Measurements from ENCODE around the gene TTC3.
A peak's percentile ranks its signal among the peaks of the same experiment; 100 is the strongest.

TTC3 gene

DNA sequence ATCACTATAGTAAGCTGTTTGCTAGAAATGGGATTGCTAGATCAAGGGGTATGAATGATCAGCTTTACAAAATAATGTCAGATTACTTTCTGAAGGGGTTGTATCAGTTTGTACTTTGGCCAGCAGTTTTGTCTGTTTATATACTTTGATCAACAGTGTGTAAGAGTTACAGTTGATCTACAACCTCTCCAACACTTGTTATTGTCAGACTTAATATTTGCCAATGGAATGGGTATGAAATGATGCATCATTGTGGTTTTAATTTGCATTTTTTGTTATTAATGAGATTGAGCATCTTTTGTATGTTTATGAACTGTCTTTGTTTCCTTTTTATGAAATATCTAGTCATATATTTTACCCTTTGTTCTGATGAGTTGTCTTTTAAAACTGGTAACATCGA is 4.3 kb downstream of the TTC3 start:
- TF ChIP-seq, protein P1, sequence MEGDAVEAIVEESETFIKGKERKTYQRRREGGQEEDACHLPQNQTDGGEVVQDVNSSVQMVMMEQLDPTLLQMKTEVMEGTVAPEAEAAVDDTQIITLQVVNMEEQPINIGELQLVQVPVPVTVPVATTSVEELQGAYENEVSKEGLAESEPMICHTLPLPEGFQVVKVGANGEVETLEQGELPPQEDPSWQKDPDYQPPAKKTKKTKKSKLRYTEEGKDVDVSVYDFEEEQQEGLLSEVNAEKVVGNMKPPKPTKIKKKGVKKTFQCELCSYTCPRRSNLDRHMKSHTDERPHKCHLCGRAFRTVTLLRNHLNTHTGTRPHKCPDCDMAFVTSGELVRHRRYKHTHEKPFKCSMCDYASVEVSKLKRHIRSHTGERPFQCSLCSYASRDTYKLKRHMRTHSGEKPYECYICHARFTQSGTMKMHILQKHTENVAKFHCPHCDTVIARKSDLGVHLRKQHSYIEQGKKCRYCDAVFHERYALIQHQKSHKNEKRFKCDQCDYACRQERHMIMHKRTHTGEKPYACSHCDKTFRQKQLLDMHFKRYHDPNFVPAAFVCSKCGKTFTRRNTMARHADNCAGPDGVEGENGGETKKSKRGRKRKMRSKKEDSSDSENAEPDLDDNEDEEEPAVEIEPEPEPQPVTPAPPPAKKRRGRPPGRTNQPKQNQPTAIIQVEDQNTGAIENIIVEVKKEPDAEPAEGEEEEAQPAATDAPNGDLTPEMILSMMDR (IDR thresholded peaks at IDR 0.05; ENCODE audit: low read depth, low read length) = no peak
- DNase-seq (ENCODE audit: extremely low read depth, low read depth) = no peak

DNA sequence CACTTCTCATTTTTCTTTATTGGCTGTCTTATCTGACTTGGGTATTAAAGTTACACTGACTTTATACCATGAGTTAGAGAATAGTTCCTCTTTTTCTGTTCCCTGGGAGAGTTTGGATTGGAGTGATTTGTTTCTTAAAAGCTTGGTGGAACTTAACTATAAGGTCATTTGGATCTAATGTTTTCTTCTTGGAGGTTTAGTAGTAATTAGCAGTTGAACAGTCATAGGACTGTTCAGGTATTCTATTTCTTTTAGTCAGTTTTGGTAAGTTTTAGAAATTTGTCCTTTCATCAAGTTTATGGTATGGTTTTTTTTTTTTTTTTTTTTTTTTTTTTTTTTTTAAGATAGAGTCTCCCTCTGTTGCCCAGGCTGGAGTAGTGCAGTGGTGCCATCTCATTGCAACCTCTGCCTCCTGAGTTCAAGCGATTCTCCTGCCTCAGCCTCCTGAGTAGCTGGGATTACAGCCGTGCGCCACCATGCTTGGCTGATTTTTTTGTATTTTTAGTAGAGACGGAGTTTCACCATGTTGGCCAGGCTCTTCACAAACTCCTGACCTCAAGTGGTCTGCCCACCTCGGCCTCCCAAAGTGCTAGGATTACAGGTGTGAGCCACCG is 6.3 kb downstream of the TTC3 start:
- TF ChIP-seq, protein P1 (IDR thresholded peaks at IDR 0.05; ENCODE audit: low read depth, low read length) = peak; percentile 16
- no peak for DNase-seq (ENCODE audit: extremely low read depth, low read depth)

DNA sequence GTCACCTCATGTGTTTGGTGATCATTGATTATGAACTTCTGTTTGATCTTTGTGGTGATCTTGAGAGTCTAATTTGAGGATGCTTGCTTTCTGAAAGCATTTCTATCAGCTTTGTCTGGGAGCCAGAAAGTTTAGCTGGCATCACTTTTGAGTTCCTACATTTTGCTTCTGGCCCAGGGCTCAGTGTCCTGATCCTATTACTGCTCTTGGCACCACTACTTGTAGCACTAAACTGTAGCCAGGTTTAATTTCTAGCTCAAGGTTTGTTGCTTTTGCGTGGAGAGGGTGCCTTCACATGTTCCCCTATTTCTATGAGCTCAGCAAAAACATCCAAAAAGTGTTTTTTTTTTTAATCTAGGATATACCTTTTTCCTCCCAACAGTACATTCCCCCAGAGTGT is 9.3 kb downstream of the TTC3 start:
- no peak for DNase-seq (ENCODE audit: extremely low read depth, low read depth)

GRCh38 chr21:37082856-37083528 is 9.9 kb downstream of the TTC3 start:
- TF ChIP-seq, protein P1 (IDR thresholded peaks at IDR 0.05; ENCODE audit: low read depth, low read length) = no peak
- no peak for DNase-seq (ENCODE audit: extremely low read depth, low read depth)

More for the DNA sequence above, 9.3 kb downstream of the TTC3 start:
- TF ChIP-seq, protein P1 (IDR thresholded peaks at IDR 0.05; ENCODE audit: low read depth, low read length) = no peak

GRCh38 chr21:37085726-37086125 is 12.7 kb downstream of the TTC3 start:
- no peak for DNase-seq (ENCODE audit: extremely low read depth, low read depth)
- TF ChIP-seq, protein P1 (IDR thresholded peaks at IDR 0.05; ENCODE audit: low read depth, low read length) = no peak

DNA sequence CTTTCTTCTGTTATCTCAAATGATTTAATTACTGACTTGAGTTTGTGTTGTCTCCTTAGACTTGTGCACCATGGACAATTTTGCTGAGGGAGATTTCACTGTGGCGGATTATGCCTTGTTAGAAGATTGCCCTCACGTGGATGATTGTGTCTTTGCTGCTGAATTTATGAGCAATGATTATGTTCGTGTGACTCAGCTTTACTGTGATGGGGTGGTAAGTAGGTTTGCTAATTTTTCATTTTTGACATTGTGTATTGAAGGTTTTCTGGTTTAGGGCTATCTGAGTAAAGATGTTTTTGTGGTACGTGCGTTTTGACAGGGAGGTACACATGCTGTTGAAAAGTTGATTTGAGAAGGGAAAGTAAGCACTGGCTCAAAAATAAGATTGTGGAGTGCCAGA is 14.1 kb downstream of the TTC3 start:
- DNase-seq (ENCODE audit: extremely low read depth, low read depth) = peak; percentile 36
- TF ChIP-seq, protein P1 (IDR thresholded peaks at IDR 0.05; ENCODE audit: low read depth, low read length) = peak; percentile 57

GRCh38 chr21:37088186-37088735 is 15.2 kb downstream of the TTC3 start:
- TF ChIP-seq, protein P1 (IDR thresholded peaks at IDR 0.05; ENCODE audit: low read depth, low read length) = no peak
- no peak for DNase-seq (ENCODE audit: extremely low read depth, low read depth)

Measured in AG09319 (cell line).